ENCODE results near the gene TCAP. TPM values are rescaled to one million over a fixed set of nuclear protein-coding genes. Genes with fewer than 3 reads are reported as not detected.

Gene TCAP
- total RNA-seq, 1 donor from 2014 or later, result 1.7 TPM

- intact Hi-C loops (cut with micrococcal nuclease), result no loop called here
Measured at GRCh38 chr17:39628655-39629493, 36.3 kb upstream of the TCAP start.

- intact Hi-C loops (cut with micrococcal nuclease), result no loop called here
Measured at GRCh38 chr17:39629494-39629880, 35.7 kb upstream of the TCAP start.

- intact Hi-C loops (cut with micrococcal nuclease), result no loop called here
Measured at GRCh38 chr17:39629898-39630297, 35.3 kb upstream of the TCAP start.

GRCh38 chr17:39631403-39631802, 33.7 kb upstream of the TCAP start:
- intact Hi-C loops (cut with micrococcal nuclease), result no loop called here

GRCh38 chr17:39632153-39632941, 32.8 kb upstream of the TCAP start:
- intact Hi-C loops (cut with micrococcal nuclease), result no loop called here

GRCh38 chr17:39633570-39634183, 31.5 kb upstream of the TCAP start:
- intact Hi-C loops (cut with micrococcal nuclease), result loop anchor here (1.0 kb wide), 1 partner anchor 11 kb away; no protein-coding TSS in a partner anchor

GRCh38 chr17:39634384-39634871, 30.7 kb upstream of the TCAP start:
- intact Hi-C loops (cut with micrococcal nuclease), result loop anchor here (1.0 kb wide), 1 partner anchor 12 kb away; no protein-coding TSS in a partner anchor

- intact Hi-C loops (cut with micrococcal nuclease), result no loop called here
Measured at GRCh38 chr17:39635614-39636176, 29.5 kb upstream of the TCAP start.

GRCh38 chr17:39636587-39636926, 28.6 kb upstream of the TCAP start:
- intact Hi-C loops (cut with micrococcal nuclease), result no loop called here

GRCh38 chr17:39636927-39637736, 28.0 kb upstream of the TCAP start, which contains the start of gene STARD3:
STARD3 (plus strand) TSS chr17:39637144; CDS start chr17:39653532, 16,388 bp downstream.
- intact Hi-C loops (cut with micrococcal nuclease), result loop anchor here (1.0 kb wide), 8 partner anchors 51 to 343 kb away; partner anchors contain the start of genes CDK12, IKZF3, LRRC3C and MIEN1

GRCh38 chr17:39638317-39638716, 26.8 kb upstream of the TCAP start:
- intact Hi-C loops (cut with micrococcal nuclease), result no loop called here

- intact Hi-C loops (cut with micrococcal nuclease), result no loop called here
Measured at GRCh38 chr17:39639043-39639442, 26.1 kb upstream of the TCAP start.

- intact Hi-C loops (cut with micrococcal nuclease), result no loop called here
Measured at GRCh38 chr17:39639566-39640458, 25.3 kb upstream of the TCAP start.

GRCh38 chr17:39640591-39641031, 24.5 kb upstream of the TCAP start:
- intact Hi-C loops (cut with micrococcal nuclease), result no loop called here

GRCh38 chr17:39641097-39641496, 24.1 kb upstream of the TCAP start:
- intact Hi-C loops (cut with micrococcal nuclease), result no loop called here

GRCh38 chr17:39641883-39642282, 23.3 kb upstream of the TCAP start:
- intact Hi-C loops (cut with micrococcal nuclease), result no loop called here

GRCh38 chr17:39642291-39643074, 22.7 kb upstream of the TCAP start:
- intact Hi-C loops (cut with micrococcal nuclease), result no loop called here

- intact Hi-C loops (cut with micrococcal nuclease), result no loop called here
Measured at GRCh38 chr17:39643271-39643670, 21.9 kb upstream of the TCAP start.

GRCh38 chr17:39647256-39647655, 17.9 kb upstream of the TCAP start:
- intact Hi-C loops (cut with micrococcal nuclease), result no loop called here
